Right kidney (tissue), 1 donor: ENCODE results near the gene DCAF4.
A peak's percentile ranks its signal among the peaks of the same experiment; 100 is the strongest.

Experiments used
- DNase-seq: peaks from one replicate; pipeline ENCODE4 v3.0.0-alpha.2; 2016

The DCAF4 gene

GRCh38 chr14:72894323-72894622 lies 32.0 kb upstream of the DCAF4 start:
- peak; percentile 69 for DNase-seq

GRCh38 chr14:72894623-72895378 lies 31.5 kb upstream of the DCAF4 start:
- no peak for DNase-seq

- no peak for DNase-seq
Observed at GRCh38 chr14:72898448-72898847, 27.8 kb upstream of the DCAF4 start.

GRCh38 chr14:72901361-72901760 lies 24.9 kb upstream of the DCAF4 start:
- DNase-seq = no peak

- DNase-seq = no peak
Observed at GRCh38 chr14:72902801-72903530, 23.3 kb upstream of the DCAF4 start.

- no peak for DNase-seq
Observed at GRCh38 chr14:72903716-72904115, 22.5 kb upstream of the DCAF4 start.

GRCh38 chr14:72904218-72904617 lies 22.0 kb upstream of the DCAF4 start:
- no peak for DNase-seq

- DNase-seq = no peak
Observed at GRCh38 chr14:72904840-72905561, 21.3 kb upstream of the DCAF4 start.

GRCh38 chr14:72906316-72906715 lies 19.9 kb upstream of the DCAF4 start:
- no peak for DNase-seq

GRCh38 chr14:72906879-72907278 lies 19.4 kb upstream of the DCAF4 start:
- no peak for DNase-seq

- DNase-seq = no peak
Observed at GRCh38 chr14:72907886-72908285, 18.4 kb upstream of the DCAF4 start.

- DNase-seq = no peak
Observed at GRCh38 chr14:72909163-72909562, 17.1 kb upstream of the DCAF4 start.

- DNase-seq = no peak
Observed at GRCh38 chr14:72913809-72914208, 12.5 kb upstream of the DCAF4 start.

- DNase-seq = no peak
Observed at GRCh38 chr14:72916174-72916573, 10.1 kb upstream of the DCAF4 start.

GRCh38 chr14:72917094-72917802 lies 9.0 kb upstream of the DCAF4 start:
- DNase-seq = peak; percentile 35

- no peak for DNase-seq
Observed at GRCh38 chr14:72920008-72920407, 6.3 kb upstream of the DCAF4 start.

GRCh38 chr14:72921396-72921795 lies 4.9 kb upstream of the DCAF4 start:
- no peak for DNase-seq

GRCh38 chr14:72924337-72924736 lies 1.9 kb upstream of the DCAF4 start:
- no peak for DNase-seq

- no peak for DNase-seq
Observed at GRCh38 chr14:72925171-72925759, 999 bp upstream of the DCAF4 start.

GRCh38 chr14:72925815-72926291 lies 411 bp upstream of the DCAF4 start:
- DNase-seq = peak; percentile 83

- DNase-seq = no peak
Observed at GRCh38 chr14:72928872-72929271, 2.6 kb downstream of the DCAF4 start.
